ENCODE data around the gene GNL3. TPM values are rescaled to one million over a fixed set of nuclear protein-coding genes. Genes with fewer than 3 reads are reported as not detected.

The GNL3 gene
- total RNA-seq, 1 donor from 2014 or later = 35.2 TPM

GRCh38 chr3:52715714-52716305, 30.0 kb downstream of the GNL3 start:
- no peaks in the 10 kb centered on the region for H3K9me3 ChIP-seq
- intact Hi-C loops (cut with DNase I) = no loop called here
- peaks cover 5% of the 10 kb centered on the region for H3K4me1 ChIP-seq
- H3K27ac ChIP-seq = no peak overlapping the region
- no peaks in the 10 kb centered on the region for H3K27me3 ChIP-seq (ENCODE audit: low read depth)
- TF ChIP-seq CTCF (IDR thresholded peaks at IDR 0.05) = no peak
- peaks cover 13% of the 10 kb centered on the region for H3K36me3 ChIP-seq
- no peak for DNase-seq
- H3K4me3 ChIP-seq = no peak overlapping the region
- ATAC-seq = no peak

DNA sequence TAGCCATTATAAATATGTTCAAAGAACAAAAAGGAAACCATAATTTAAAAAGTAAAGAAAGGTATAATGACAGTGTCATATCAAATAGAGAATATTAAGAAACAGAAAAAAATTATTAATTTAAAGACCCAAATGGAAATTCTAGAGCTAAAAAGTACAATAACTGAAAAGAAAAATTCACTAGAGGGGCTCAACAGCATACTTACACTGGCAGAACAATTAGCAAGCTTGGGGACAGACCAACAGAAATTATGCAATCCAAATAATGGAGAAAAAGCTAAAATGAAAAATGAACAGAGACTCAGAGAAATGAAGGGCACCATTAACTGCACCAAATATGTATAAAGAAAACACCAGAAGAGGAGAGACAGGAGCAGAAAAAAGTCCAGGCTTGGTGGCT, 33.8 kb downstream of the GNL3 start:
- Histone ChIP-seq H3K4me3 (no peak overlapping the region), H3K27ac (no peak overlapping the region), H3K27me3 (ENCODE audit: low read depth) (no peaks in the 10 kb centered on the region), H3K9me3 (no peaks in the 10 kb centered on the region), H3K4me1 (peaks cover 15% of the 10 kb centered on the region), H3K36me3 (peaks cover 6% of the 10 kb centered on the region)
- intact Hi-C loops (cut with DNase I) = no loop called here
- no peak for TF ChIP-seq CTCF (IDR thresholded peaks at IDR 0.05)
- no peak for DNase-seq
- ATAC-seq = no peak

- no peak overlapping the region for H3K4me3 ChIP-seq
- ATAC-seq (peak; percentile 42 to 61), DNase-seq (no peak)
- H3K4me1 ChIP-seq = peaks cover 15% of the 10 kb centered on the region
- intact Hi-C loops (cut with DNase I) = no loop called here
- H3K27me3 ChIP-seq (ENCODE audit: low read depth) = no peaks in the 10 kb centered on the region
- peaks cover 6% of the 10 kb centered on the region for H3K36me3 ChIP-seq
- no peak for TF ChIP-seq CTCF (IDR thresholded peaks at IDR 0.05)
- peak overlapping the region; percentile 13 for H3K27ac ChIP-seq
- no peaks in the 10 kb centered on the region for H3K9me3 ChIP-seq
Measured at GRCh38 chr3:52721002-52721729, 35.3 kb downstream of the GNL3 start.

DNA sequence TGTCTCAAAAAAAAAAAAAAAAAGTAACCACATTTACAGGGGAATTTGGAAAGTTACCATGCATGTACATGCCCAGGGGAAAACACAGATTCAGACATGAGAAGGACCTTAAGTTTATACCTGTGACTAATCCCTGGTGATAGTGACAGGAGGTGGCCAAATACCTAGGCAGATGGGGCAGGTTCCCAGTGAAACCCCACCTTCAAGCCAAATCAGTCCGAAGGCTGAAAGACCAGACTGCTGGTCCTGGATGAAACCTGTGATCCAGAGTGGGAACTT, 35.8 kb downstream of the GNL3 start:
- H3K27me3 ChIP-seq (ENCODE audit: low read depth) = no peaks in the 10 kb centered on the region
- no peak for TF ChIP-seq CTCF (IDR thresholded peaks at IDR 0.05)
- no peaks in the 10 kb centered on the region for H3K9me3 ChIP-seq
- peaks cover 15% of the 10 kb centered on the region for H3K4me1 ChIP-seq
- peaks cover 6% of the 10 kb centered on the region for H3K36me3 ChIP-seq
- H3K27ac ChIP-seq = no peak overlapping the region
- no peak overlapping the region for H3K4me3 ChIP-seq
- DNase-seq = no peak
- intact Hi-C loops (cut with DNase I) = no loop called here
- ATAC-seq = no peak

DNA sequence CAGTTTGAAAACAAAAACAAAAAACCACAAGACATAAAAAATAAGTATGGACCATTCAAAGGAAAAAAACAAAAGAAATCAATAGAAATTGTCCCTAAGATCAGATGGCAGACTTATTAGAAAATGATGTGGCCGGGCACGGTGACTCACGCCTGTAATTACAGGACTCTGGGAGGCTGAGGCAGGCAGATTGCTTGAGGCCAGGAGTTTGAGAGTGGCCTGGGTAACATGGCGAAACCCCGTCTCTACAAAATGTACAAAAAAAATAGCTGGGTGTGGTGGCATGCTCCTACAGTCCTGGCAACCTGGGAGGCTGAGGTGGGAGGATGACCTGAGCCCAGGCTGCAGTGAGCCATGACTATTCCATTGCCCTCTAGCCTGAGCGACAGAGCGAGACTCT, 36.7 kb downstream of the GNL3 start:
- Histone ChIP-seq H3K4me3 (no peak overlapping the region), H3K9me3 (no peaks in the 10 kb centered on the region), H3K27ac (no peak overlapping the region), H3K4me1 (peaks cover 15% of the 10 kb centered on the region), H3K36me3 (peaks cover 6% of the 10 kb centered on the region), H3K27me3 (ENCODE audit: low read depth) (no peaks in the 10 kb centered on the region)
- no peak for DNase-seq
- ATAC-seq = no peak
- intact Hi-C loops (cut with DNase I) = no loop called here
- no peak for TF ChIP-seq CTCF (IDR thresholded peaks at IDR 0.05)
